Measurements from ENCODE around the gene DAD1.
"Not testable (repeated sequence)": the region's sequence is repeated elsewhere in the genome, so short reads cannot be mapped to it uniquely, and the experiment has no call there.

Gene DAD1

GRCh38 chr14:22598099-22598895 is 9.3 kb upstream of the DAD1 start, which contains the start of gene ABHD4:
Gene ABHD4, plus strand, starts transcription at chr14:22598300. Its CDS starts 7 bp downstream, at chr14:22598307.
- DNase-seq, result no peak

DNA sequence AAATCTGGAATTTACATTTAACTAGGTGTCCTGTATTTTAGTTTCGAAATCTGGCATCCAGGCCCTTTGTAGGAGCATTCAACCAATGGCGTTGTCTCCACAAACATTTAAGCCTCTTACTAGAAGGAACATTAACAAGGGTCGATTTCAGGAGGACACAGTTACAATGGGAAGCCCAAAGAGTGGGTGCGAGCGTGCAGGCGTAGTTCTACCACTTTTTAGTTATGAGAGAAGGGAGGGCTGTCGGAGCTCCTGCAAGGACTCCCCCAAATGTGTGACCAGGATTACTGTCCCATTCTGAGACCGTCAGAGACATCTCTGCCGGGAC is 8.7 kb upstream of the DAD1 start:
- DNase-seq, result no peak

DNA sequence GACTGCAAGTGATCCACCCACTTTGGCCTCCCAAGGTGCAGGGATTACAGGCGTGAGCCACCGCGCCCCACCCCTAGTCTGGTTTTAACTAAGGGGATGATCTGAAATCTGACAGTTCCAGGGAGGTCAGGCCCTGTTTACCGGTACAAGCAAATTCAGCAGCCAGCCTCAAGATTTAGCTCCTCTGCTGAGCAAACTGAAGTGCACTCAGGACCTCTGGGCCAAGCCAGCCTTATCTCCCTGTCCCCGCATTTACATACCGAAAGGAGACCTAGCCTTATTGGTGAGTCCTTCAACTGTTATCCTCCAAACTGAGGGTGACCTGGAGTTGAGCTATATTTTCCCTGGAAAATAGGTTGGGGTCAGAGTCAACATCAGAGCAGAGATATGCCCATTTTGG is 8.2 kb upstream of the DAD1 start:
- DNase-seq, result no peak

GRCh38 chr14:22596354-22596879 is 7.4 kb upstream of the DAD1 start:
- DNase-seq, result no peak

DNA sequence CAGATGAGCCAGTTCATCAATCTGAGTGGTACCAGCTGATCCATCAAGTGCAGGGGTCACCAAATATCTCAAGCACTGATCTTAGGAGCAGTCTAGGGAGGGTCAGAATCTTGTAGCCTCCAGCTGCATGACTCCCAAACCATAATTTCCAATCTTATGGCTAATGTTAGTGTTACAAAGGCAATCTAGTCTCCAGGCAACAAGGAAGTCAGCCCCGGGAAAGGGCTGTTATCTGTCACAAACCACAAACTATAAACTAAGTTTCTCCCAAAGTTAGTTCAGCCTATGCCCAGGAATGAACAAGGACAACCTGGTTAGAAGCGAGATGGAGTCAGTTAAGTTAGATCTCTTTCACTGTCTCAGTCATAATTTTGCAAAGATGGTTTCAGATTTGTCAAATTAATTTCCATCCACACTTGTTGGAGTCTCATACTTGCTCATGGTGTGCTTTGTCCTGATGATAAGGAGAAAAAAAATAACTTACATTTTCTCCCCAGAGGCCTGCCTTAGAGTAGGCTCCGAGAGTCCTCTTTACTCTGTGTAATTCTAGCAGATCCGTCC is 5.2 kb upstream of the DAD1 start:
- no peak for DNase-seq

GRCh38 chr14:22593601-22594000 is 4.6 kb upstream of the DAD1 start:
- no peak for DNase-seq

DNA sequence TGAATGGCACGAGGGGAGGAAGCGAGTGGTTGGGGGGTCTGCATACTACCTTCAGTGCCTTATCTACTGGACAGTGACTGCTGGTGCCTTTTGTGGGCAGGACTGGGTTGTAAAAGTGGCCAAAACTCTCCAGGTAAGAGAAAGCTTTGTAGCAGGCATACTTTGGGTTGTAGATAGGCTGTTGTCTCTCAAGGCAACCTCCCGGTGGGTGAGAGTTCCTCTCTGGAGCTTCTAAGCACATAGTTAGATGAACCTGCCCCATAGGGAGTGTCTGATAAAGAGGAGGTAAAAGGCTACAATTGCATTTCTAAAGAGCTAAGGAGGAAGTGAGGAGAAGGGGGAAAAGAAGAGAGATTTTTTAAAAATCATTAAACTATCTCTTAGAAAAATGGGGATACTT is 4.2 kb upstream of the DAD1 start:
- DNase-seq, result no peak

DNA sequence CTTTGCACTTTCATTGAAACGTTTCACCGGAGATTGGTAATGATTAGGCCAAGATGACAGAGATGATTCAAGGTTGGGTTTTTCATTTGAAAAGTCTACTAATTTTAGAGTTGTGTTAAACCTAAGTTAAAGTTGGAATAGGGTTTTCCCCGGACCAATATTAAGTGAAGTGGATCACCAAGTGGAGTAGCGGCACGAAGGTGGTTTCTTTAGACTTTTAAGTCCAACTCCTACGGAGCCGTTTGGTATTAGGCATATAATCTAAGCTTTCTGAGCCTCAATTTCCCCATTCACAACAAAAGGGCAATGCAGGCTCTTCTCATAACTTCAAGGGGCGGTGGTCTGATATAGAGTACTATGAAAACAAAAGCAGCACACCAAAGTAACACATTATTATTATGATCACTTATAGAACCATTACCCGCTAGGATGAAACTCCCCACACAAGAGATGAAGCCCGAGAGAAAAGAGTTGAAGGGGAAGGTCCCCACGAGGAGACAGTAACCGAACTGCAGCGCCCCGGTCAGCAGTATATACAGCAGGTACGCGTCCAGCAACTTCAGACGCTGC is 413 bp downstream of the DAD1 start:
- DNase-seq, result no peak

GRCh38 chr14:22587677-22588422 is 1.2 kb downstream of the DAD1 start:
- not testable (repeated sequence) for DNase-seq

DNA sequence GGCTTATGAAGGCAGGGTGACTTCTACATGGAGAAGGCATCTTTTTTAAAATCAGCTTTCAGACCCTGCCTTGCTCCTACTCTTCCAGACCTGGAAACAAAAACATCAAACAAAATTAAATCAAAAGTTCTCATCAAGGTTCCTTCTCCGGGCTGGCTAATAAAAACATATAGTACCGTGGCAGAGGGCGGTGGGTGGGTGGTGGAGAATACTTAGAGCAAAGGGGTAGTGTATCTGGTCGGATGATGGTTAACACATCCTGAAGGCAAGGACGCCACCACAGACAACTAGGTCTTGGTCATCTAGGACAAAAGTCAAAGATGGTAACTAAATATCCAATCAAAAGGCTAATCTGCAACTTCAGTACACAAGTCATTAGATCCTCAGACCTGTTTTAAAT is 1.8 kb downstream of the DAD1 start:
- DNase-seq, result no peak

- no peak for DNase-seq
These were observed 5.0 kb downstream of the DAD1 start for GRCh38 chr14:22583994-22584393.

GRCh38 chr14:22580625-22581024 is 8.4 kb downstream of the DAD1 start:
- DNase-seq, result no peak

DNA sequence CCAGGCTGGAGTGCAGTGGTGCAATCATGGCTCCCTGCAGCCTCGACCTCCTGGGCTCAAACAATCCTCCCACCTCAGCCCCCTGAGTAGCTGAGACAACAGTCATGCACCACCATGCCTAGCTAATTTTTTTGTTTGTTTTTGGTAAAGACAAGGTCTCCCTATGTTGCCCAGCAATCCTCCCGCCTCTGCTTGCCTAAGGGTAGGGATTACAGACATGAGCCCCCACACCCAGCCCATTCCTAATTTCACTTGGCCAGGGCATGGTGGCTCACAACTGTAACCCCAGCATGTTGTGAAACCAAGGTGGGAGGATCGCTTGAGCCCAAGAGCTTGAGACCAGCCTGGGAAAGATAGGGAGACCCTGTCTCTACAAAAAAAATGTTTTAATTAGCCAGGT is 9.1 kb downstream of the DAD1 start:
- no peak for DNase-seq

GRCh38 chr14:22579236-22579635 is 9.8 kb downstream of the DAD1 start:
- no peak for DNase-seq

- no peak for DNase-seq
These were observed 11.6 kb downstream of the DAD1 start for GRCh38 chr14:22577334-22577908.

DNA sequence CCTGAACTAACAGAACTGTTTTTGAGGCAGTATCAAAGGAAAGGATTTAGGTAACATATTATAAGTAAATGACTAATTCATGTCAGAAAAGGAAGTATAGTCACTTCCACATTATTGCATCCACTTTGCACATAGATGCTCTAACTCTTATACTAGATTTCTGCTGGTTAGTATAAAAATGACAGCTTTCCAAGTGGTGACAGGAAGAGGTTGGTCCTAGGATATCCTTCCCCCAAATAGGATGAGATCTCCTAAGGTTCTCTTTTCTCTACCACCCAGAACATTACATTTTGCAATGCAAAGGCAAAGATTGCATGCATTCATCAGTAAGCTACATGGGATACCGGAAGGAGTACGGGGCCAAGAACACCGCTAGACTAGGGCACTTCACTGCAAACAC is 15.2 kb downstream of the DAD1 start:
- DNase-seq, result no peak

DNA sequence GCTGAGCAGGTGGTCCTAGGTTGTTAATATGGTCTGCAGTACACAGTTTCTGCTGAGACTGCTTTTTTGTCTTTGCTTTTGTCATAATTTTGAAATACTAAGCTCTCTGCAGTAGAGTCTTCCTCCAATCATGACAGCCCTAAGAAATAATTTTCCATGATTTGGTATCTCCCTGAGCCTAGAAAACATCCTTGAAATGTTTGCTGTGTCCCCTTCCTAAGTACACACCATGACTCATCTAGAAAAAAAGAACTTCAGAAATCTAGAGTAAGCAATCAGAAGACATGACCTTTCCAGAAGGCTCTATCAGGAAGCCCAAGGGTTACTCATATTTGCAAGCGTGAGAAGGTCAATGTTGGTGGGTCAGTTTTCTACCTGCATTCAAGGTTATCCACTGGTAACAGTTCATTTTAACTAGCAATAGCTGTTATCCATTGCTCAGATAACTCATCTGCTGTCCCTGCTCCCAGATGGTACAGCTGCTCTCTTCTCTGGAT is 16.4 kb downstream of the DAD1 start:
- DNase-seq, result no peak

GRCh38 chr14:22570132-22570949 is 18.7 kb downstream of the DAD1 start:
- no peak for DNase-seq

- no peak for DNase-seq
These were observed 19.3 kb downstream of the DAD1 start for GRCh38 chr14:22569737-22570131.

DNA sequence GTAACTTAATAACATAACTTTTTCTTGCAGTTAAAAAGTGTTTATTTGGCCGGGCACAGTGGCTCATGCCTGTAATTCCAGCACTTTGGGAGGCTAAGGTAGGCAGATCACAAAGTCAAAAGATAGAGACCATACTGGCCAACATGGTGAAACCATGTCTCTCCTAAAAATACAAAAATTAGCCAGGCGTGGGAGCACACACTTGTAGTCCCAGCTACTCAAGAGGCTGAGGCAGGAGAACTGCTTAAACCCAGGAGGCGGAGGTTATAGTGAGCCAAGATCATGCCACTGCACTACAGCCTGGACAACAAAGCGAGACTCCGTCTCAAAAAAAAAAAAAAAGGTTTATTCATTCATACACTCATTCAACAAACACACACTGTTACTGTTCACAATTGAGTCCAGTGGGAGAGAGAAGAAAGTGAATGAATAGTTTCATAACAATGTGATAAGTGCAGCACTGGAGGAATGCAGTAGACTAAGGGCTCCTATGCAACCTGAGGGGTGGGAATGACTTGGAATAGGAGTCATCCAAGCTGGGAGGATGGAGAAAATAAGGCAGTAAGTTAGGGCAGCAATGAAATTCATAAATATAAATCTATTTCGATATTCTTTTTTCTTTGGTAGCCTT is 19.8 kb downstream of the DAD1 start:
- DNase-seq, result no peak

- no peak for DNase-seq
These were observed 21.6 kb downstream of the DAD1 start for GRCh38 chr14:22567437-22567836.

- DNase-seq, result no peak
These were observed 22.2 kb downstream of the DAD1 start for GRCh38 chr14:22566845-22567244.

Measured in NCI-H1436 treated with DMSO at 0.1 percent for 48 hours (cell line).